HepG2 (cell line): ENCODE results near the gene BMP6.

ENCODE experiments used
- PHF21A ChIP-seq: sonication (generic); formaldehyde crosslinking; IDR thresholded peaks from 2 replicates; pipeline ENCODE4 v1.5.0; 2020; ENCODE audit warnings: mild to moderate bottlenecking, missing genetic modification reagents
- POLR2AphosphoS5 ChIP-seq: IDR thresholded peaks from 2 replicates; pipeline ENCODE4 v1.6.1; 2012; ENCODE audit warnings: low read depth, low read length
- TBL1XR1 ChIP-seq: fragments of 150-350 bp; IDR thresholded peaks from 2 replicates; pipeline ENCODE4 v1.6.1; 2014; ENCODE audit warnings: borderline replicate concordance, low read length; ENCODE audit not compliant: partially characterized antibody

GRCh38 chr6:7776509-7776908, 50.6 kb downstream of the BMP6 start:
- TF ChIP-seq PHF21A (no peak), POLR2AphosphoS5 (no peak), TBL1XR1 (no peak)
